Measurements from ENCODE around the gene COL4A2.

Gene COL4A2

DNA sequence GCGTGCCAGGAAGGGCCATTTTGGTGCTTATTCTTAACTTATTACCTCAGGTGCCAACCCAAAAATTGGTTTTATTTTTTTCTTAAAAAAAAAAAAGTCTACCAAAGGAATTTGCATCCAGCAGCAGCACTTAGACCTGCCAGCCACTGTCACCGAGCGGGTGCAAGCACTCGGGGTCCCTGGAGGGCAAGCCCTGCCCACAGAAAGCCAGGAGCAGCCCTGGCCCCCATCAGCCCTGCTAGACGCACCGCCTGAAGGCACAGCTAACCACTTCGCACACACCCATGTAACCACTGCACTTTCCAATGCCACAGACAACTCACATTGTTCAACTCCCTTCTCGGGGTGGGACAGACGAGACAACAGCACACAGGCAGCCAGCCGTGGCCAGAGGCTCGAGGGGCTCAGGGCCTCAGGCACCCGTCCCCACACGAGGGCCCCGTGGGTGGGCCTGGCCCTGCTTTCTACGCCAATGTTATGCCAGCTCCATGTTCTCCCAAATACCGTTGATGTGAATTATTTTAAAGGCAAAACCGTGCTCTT, 205.2 kb downstream of the COL4A2 start:
- TF ChIP-seq, protein P1, sequence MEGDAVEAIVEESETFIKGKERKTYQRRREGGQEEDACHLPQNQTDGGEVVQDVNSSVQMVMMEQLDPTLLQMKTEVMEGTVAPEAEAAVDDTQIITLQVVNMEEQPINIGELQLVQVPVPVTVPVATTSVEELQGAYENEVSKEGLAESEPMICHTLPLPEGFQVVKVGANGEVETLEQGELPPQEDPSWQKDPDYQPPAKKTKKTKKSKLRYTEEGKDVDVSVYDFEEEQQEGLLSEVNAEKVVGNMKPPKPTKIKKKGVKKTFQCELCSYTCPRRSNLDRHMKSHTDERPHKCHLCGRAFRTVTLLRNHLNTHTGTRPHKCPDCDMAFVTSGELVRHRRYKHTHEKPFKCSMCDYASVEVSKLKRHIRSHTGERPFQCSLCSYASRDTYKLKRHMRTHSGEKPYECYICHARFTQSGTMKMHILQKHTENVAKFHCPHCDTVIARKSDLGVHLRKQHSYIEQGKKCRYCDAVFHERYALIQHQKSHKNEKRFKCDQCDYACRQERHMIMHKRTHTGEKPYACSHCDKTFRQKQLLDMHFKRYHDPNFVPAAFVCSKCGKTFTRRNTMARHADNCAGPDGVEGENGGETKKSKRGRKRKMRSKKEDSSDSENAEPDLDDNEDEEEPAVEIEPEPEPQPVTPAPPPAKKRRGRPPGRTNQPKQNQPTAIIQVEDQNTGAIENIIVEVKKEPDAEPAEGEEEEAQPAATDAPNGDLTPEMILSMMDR (IDR thresholded peaks at IDR 0.05; ENCODE audit: low read length) = no peak
- TF ChIP-seq EZH2phosphoT487 (IDR thresholded peaks at IDR 0.05; ENCODE audit: low read length) = no peak
- no peak for TF ChIP-seq EZH2 (optimal IDR thresholded peaks at IDR 0.05; ENCODE audit: low read depth, low read length)
- Histone ChIP-seq H2AFZ (ENCODE audit: low read length) (no peak overlapping the region), H3K9ac (ENCODE audit: low read length) (no peak overlapping the region), H3K79me2 (ENCODE audit: low read length) (no peaks in the 10 kb centered on the region), H4K20me1 (ENCODE audit: insufficient read depth, low read length) (no peaks in the 10 kb centered on the region), H3K27me3 (replicated peaks; ENCODE audit: insufficient read depth, low read length) (no peaks in the 10 kb centered on the region), H3K4me3 (ENCODE audit: low read length) (no peak overlapping the region), H3K4me1 (ENCODE audit: low read length) (no peaks in the 10 kb centered on the region), H3K9me2 (replicated peaks; ENCODE audit: insufficient read depth, low read length) (no peaks in the 10 kb centered on the region), H3K36me3 (replicated peaks; ENCODE audit: insufficient read depth, low read length) (no peaks in the 10 kb centered on the region), H3K4me2 (ENCODE audit: low read depth, low read length) (no peak overlapping the region), H3K9me3 (replicated peaks; ENCODE audit: insufficient read depth, low read length) (no peaks in the 10 kb centered on the region), H3K27ac (ENCODE audit: low read length) (no peak overlapping the region), H3F3A (ENCODE audit: insufficient read depth, low read length) (no peaks in the 10 kb centered on the region)
- no peak for DNase-seq

DNA sequence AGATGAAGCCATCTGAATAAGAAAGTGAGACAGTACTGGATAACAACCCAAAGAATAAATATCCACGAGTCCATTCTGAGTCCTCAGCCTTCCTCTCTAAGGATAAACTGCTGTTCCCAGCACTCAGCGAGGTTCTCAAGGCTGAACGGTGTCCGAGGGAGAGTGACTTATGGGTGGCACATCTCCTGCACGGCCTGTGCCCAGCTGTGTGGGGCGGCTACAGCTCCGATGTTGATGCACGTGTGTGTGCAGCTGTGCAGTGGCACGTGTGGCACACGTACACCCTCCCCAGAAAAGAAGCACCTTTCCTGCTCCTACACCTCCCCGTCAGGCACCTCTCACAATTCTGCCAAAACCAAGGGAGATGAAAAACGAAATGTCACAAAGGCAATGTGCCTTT, 209.4 kb downstream of the COL4A2 start:
- Histone ChIP-seq H3K27ac (ENCODE audit: low read length) (no peak overlapping the region), H3K4me3 (ENCODE audit: low read length) (no peak overlapping the region), H2AFZ (ENCODE audit: low read length) (no peak overlapping the region), H3K27me3 (replicated peaks; ENCODE audit: insufficient read depth, low read length) (no peaks in the 10 kb centered on the region), H3K9me2 (replicated peaks; ENCODE audit: insufficient read depth, low read length) (no peaks in the 10 kb centered on the region), H3K36me3 (replicated peaks; ENCODE audit: insufficient read depth, low read length) (no peaks in the 10 kb centered on the region), H3K9ac (ENCODE audit: low read length) (no peak overlapping the region), H3K9me3 (replicated peaks; ENCODE audit: insufficient read depth, low read length) (no peaks in the 10 kb centered on the region), H3F3A (ENCODE audit: insufficient read depth, low read length) (no peaks in the 10 kb centered on the region), H3K4me2 (ENCODE audit: low read depth, low read length) (no peak overlapping the region), H4K20me1 (ENCODE audit: insufficient read depth, low read length) (no peaks in the 10 kb centered on the region), H3K79me2 (ENCODE audit: low read length) (no peaks in the 10 kb centered on the region), H3K4me1 (ENCODE audit: low read length) (no peaks in the 10 kb centered on the region)
- DNase-seq = no peak
- TF ChIP-seq, protein P1 (IDR thresholded peaks at IDR 0.05; ENCODE audit: low read length) = no peak
- TF ChIP-seq EZH2phosphoT487 (IDR thresholded peaks at IDR 0.05; ENCODE audit: low read length) (no peak), EZH2 (optimal IDR thresholded peaks at IDR 0.05; ENCODE audit: low read depth, low read length) (no peak)

DNA sequence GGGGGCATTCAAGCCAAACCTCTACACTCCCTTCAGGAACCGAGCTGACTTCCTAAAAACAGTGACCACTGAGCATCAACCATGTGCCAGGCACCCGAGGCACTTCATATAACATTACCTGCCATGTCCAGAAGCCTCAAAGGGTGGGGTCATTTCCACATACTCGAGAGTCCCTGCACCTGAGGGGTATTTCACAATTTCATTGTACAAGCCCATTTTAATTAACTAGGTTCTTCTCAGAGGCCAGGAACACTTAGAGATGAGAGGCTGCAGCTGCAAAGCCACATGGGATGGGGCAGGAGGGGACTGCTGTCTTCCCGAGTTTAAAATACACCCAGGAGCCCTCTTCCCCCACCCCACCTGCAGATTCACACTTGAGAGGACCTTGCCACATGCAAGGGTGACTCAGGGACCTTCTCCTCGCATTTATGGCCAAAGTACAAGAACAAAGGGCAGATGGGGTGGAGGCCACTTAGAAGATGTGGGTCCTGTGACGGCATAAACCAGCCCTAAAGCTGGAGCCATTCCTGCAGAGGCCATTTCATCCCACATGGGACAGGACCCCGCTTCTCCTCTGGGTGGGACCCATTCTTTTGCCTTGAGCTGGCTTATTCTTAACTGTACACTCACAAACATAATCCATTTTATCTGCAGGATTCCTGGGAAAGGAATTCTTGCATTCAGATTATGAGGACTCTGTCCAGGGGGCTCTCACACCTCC, 210.6 kb downstream of the COL4A2 start:
- H3K36me3 ChIP-seq (replicated peaks; ENCODE audit: insufficient read depth, low read length) = no peaks in the 10 kb centered on the region
- no peaks in the 10 kb centered on the region for H3K27me3 ChIP-seq (replicated peaks; ENCODE audit: insufficient read depth, low read length)
- H3K9ac ChIP-seq (ENCODE audit: low read length) = no peak overlapping the region
- no peaks in the 10 kb centered on the region for H3K4me1 ChIP-seq (ENCODE audit: low read length)
- no peak overlapping the region for H2AFZ ChIP-seq (ENCODE audit: low read length)
- H3K79me2 ChIP-seq (ENCODE audit: low read length) = no peaks in the 10 kb centered on the region
- no peaks in the 10 kb centered on the region for H3K9me3 ChIP-seq (replicated peaks; ENCODE audit: insufficient read depth, low read length)
- H3K4me2 ChIP-seq (ENCODE audit: low read depth, low read length) = no peak overlapping the region
- DNase-seq = no peak
- TF ChIP-seq EZH2 (optimal IDR thresholded peaks at IDR 0.05; ENCODE audit: low read depth, low read length) (no peak), EZH2phosphoT487 (IDR thresholded peaks at IDR 0.05; ENCODE audit: low read length) (no peak)
- TF ChIP-seq, protein P1 (IDR thresholded peaks at IDR 0.05; ENCODE audit: low read length) = no peak
- no peaks in the 10 kb centered on the region for H4K20me1 ChIP-seq (ENCODE audit: insufficient read depth, low read length)
- no peak overlapping the region for H3K27ac ChIP-seq (ENCODE audit: low read length)
- no peaks in the 10 kb centered on the region for H3K9me2 ChIP-seq (replicated peaks; ENCODE audit: insufficient read depth, low read length)
- H3K4me3 ChIP-seq (ENCODE audit: low read length) = no peak overlapping the region
- H3F3A ChIP-seq (ENCODE audit: insufficient read depth, low read length) = no peaks in the 10 kb centered on the region

Data from MM.1S (cell line).